Measurements from ENCODE around the gene ZNF683. TPM values are rescaled to one million over a fixed set of nuclear protein-coding genes. Genes with fewer than 3 reads are reported as not detected.
A peak's percentile ranks its signal among the peaks of the same experiment; 100 is the strongest.

Gene ZNF683
- total and polyA plus RNA-seq, 2 donors (not counting 3 experiments of a cell fraction or from before 2014, with no cell fraction given): not detected

DNA sequence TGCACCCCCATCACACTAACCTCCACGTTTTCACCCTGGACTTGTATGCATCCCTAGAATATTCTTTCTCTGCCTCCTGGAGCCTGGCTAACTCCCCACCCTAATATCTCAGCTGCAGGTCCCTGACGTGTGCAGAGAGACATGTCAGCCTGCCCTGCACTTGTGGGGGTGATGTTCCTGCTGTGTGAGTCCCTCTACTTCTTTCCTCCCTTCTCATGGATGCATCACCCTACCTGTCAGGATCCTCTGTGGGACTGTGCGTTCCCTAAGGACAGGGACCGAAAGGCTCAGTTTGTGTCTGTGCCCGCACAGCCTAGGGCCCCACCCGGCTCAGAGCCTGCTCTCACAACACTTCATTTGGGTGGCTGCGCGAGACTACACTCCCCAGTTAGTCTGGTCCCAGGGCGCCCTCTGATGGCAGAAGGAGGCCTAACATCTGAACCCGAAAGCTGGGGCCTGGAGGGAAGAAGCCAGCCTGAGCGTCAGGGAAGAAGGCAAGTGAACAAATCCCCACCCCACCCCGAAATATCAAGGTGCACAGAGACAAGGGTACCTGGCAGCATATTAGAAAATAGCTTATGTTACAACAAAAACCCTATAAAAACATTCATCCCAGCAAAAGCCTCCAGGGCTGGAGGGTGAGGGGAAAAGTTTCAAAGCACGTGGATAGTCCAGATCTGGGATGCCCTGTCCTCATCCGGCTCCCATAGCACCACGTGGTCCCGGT, 51.1 kb downstream of the ZNF683 start:
- Histone ChIP-seq H3K36me3 (ENCODE audit: control insufficient read depth in 2 of 2, extremely low read depth in 1 of 2, insufficient read depth in 2 of 2, low read length in 2 of 2) (no peaks in the 10 kb centered on the region), H3K9ac (replicated peaks; ENCODE audit: extremely low read depth, insufficient read depth, low read length) (no peak overlapping the region), H3K9me1 (replicated peaks; ENCODE audit: control insufficient read depth, extremely low read depth, insufficient read depth, low read length) (no peaks in the 10 kb centered on the region), H3K4me3 (replicated peaks in 1 of 3; ENCODE audit: insufficient read depth in 1 of 3, low read depth in 1 of 3, low read length in 3 of 3) (no peak overlapping the region), H3K9me3 (replicated peaks; ENCODE audit: control insufficient read depth, insufficient read depth, low read length) (no peaks in the 10 kb centered on the region), H2AFZ (ENCODE audit: low read depth, low read length) (peak overlapping the region; percentile 70), H3K79me2 (ENCODE audit: control insufficient read depth, insufficient read depth, low read length) (no peaks in the 10 kb centered on the region), H3K4me2 (ENCODE audit: insufficient read depth, low read length) (no peak overlapping the region), H3K4me1 (ENCODE audit: control insufficient read depth, extremely low read depth, insufficient read depth, low read length) (no peaks in the 10 kb centered on the region), H3K27me3 (ENCODE audit: control insufficient read depth in 2 of 2, insufficient read depth in 2 of 2, low read length in 2 of 2) (no peaks in the 10 kb centered on the region), H4K20me1 (replicated peaks; ENCODE audit: control insufficient read depth, extremely low read depth, insufficient read depth, low read length) (no peaks in the 10 kb centered on the region), H3K27ac (ENCODE audit: insufficient read depth, low read depth, low read length) (no peak overlapping the region)
- TF ChIP-seq POLR2A (IDR thresholded peaks at IDR 0.05; ENCODE audit: low read depth, low read length) (no peak), MYC (IDR thresholded peaks at IDR 0.05; ENCODE audit: low read depth, low read length) (no peak)
- TF ChIP-seq, protein P1, sequence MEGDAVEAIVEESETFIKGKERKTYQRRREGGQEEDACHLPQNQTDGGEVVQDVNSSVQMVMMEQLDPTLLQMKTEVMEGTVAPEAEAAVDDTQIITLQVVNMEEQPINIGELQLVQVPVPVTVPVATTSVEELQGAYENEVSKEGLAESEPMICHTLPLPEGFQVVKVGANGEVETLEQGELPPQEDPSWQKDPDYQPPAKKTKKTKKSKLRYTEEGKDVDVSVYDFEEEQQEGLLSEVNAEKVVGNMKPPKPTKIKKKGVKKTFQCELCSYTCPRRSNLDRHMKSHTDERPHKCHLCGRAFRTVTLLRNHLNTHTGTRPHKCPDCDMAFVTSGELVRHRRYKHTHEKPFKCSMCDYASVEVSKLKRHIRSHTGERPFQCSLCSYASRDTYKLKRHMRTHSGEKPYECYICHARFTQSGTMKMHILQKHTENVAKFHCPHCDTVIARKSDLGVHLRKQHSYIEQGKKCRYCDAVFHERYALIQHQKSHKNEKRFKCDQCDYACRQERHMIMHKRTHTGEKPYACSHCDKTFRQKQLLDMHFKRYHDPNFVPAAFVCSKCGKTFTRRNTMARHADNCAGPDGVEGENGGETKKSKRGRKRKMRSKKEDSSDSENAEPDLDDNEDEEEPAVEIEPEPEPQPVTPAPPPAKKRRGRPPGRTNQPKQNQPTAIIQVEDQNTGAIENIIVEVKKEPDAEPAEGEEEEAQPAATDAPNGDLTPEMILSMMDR (IDR thresholded peaks at IDR 0.05; ENCODE audit: extremely low read depth in 1 of 2, insufficient read depth in 1 of 2, low read depth in 1 of 2, low read length in 2 of 2): peak; percentile 82 to 92
- dilution Hi-C loops (cut with MboI; ENCODE audit: extremely low pct_ligation_motif_present, low sequenced_read_pairs) (no loop called here), intact Hi-C loops (cut with micrococcal nuclease) (loop anchor here (1.0 to 5.0 kb wide), 7 partner anchors 36 to 287 kb away; partner anchors contain the start of gene ZNF593)
- ChIA-PET CTCF (interaction anchor here (0.6 to 7.4 kb wide), 48 partner anchors 8 to 426 kb away, joined by 3 to 132 read pairs (median 4); partner anchors contain the start of genes C1orf232, CATSPER4, CEP85 and CNKSR1), POLR2A (no interaction called here)
- peak; percentile 89 for FAIRE-seq
- peak; percentile 81 for DNase-seq (ENCODE audit: low read depth, low spot score)
- BruUV-seq (replicated peaks): no TSS peak

DNA sequence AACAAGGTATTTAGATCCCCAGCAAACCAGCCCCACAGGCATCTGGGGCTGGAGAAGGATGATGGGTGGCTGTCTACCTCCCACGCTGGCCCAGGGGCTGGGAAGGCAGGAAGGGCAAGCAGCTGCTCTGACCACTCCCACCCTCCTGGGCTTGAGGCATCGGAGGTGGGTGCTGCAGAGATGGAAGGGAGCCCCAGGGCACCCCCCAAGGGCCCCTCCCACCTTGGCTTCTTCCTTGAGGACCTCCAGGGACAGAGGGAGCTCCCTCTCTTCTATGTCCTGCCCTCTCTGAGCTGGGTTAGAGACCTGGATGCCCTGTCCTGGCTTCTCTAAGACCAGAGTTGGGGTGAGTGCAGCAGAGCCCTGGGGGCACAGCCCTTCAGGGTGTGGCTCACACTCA, 51.7 kb downstream of the ZNF683 start:
- Histone ChIP-seq H3K79me2 (ENCODE audit: control insufficient read depth, insufficient read depth, low read length) (no peaks in the 10 kb centered on the region), H3K4me1 (ENCODE audit: control insufficient read depth, extremely low read depth, insufficient read depth, low read length) (no peaks in the 10 kb centered on the region), H3K36me3 (ENCODE audit: control insufficient read depth in 2 of 2, extremely low read depth in 1 of 2, insufficient read depth in 2 of 2, low read length in 2 of 2) (no peaks in the 10 kb centered on the region), H3K4me2 (ENCODE audit: insufficient read depth, low read length) (no peak overlapping the region), H3K9me1 (replicated peaks; ENCODE audit: control insufficient read depth, extremely low read depth, insufficient read depth, low read length) (no peaks in the 10 kb centered on the region), H3K27ac (ENCODE audit: insufficient read depth, low read depth, low read length) (no peak overlapping the region), H3K4me3 (replicated peaks in 1 of 3; ENCODE audit: insufficient read depth in 1 of 3, low read depth in 1 of 3, low read length in 3 of 3) (no peak overlapping the region), H3K27me3 (ENCODE audit: control insufficient read depth in 2 of 2, insufficient read depth in 2 of 2, low read length in 2 of 2) (no peaks in the 10 kb centered on the region), H2AFZ (ENCODE audit: low read depth, low read length) (no peak overlapping the region), H4K20me1 (replicated peaks; ENCODE audit: control insufficient read depth, extremely low read depth, insufficient read depth, low read length) (no peaks in the 10 kb centered on the region), H3K9me3 (replicated peaks; ENCODE audit: control insufficient read depth, insufficient read depth, low read length) (no peaks in the 10 kb centered on the region), H3K9ac (replicated peaks; ENCODE audit: extremely low read depth, insufficient read depth, low read length) (no peak overlapping the region)
- ChIA-PET CTCF (interaction anchor here (0.6 to 7.4 kb wide), 19 partner anchors 10 to 285 kb away, joined by 4 to 132 read pairs (median 12); partner anchors contain the start of genes C1orf232, CATSPER4, PDIK1L and SH3BGRL3), POLR2A (no interaction called here)
- FAIRE-seq (no peak), DNase-seq (ENCODE audit: low read depth, low spot score) (no peak)
- dilution Hi-C loops (cut with MboI; ENCODE audit: extremely low pct_ligation_motif_present, low sequenced_read_pairs): no loop called here
- intact Hi-C loops (cut with micrococcal nuclease): loop anchor here (1.0 to 5.0 kb wide), 7 partner anchors 36 to 286 kb away; partner anchors contain the start of gene ZNF593
- no peak for TF ChIP-seq JUN (IDR thresholded peaks at IDR 0.05; ENCODE audit: borderline replicate concordance, insufficient read depth, insufficient read length, low read depth)
- no peak for TF ChIP-seq POLR2AphosphoS5 (IDR thresholded peaks at IDR 0.05; ENCODE audit: insufficient read depth, low read depth, low read length)
- TF ChIP-seq GATA2 (IDR thresholded peaks at IDR 0.05; ENCODE audit: insufficient read depth, insufficient read length, low read depth, low read length): no peak
- no peak for TF ChIP-seq FOS (IDR thresholded peaks at IDR 0.05; ENCODE audit: borderline replicate concordance, insufficient read depth, low read length)
- no peak for TF ChIP-seq MYC (IDR thresholded peaks at IDR 0.05; ENCODE audit: low read depth, low read length)
- no peak for TF ChIP-seq EZH2 (IDR thresholded peaks at IDR 0.05; ENCODE audit: borderline replicate concordance, low read depth, low read length, severe bottlenecking)
- TF ChIP-seq, protein P2, sequence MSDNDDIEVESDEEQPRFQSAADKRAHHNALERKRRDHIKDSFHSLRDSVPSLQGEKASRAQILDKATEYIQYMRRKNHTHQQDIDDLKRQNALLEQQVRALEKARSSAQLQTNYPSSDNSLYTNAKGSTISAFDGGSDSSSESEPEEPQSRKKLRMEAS (IDR thresholded peaks at IDR 0.05; ENCODE audit: insufficient read depth, insufficient read length): no peak
- TF ChIP-seq, protein P1 (IDR thresholded peaks at IDR 0.05; ENCODE audit: extremely low read depth in 1 of 2, insufficient read depth in 1 of 2, low read depth in 1 of 2, low read length in 2 of 2): no peak
- no peak for TF ChIP-seq POLR2A (IDR thresholded peaks at IDR 0.05; ENCODE audit: low read depth, low read length)
- BruUV-seq (replicated peaks): no TSS peak

Measured in endothelial cell of umbilical vein (primary cell).